Large intestine (tissue), 3 donors: ENCODE results near the gene ALDH1A1. TPM values are rescaled to one million over a fixed set of nuclear protein-coding genes. Genes with fewer than 3 reads are reported as not detected.

Experiments used
- DNase-seq, 2 donors: peaks; one replicate each; pipeline versions ENCODE4 v3.0.0 to v3.0.0-alpha.2; 2013
- H3K27ac ChIP-seq: one replicate; pipeline ENCODE4 v1.5.1; 2013; ENCODE audit warnings: low read length
- H3K27me3 ChIP-seq: 2 replicates; pipeline ENCODE4 v1.6.1; 2013; ENCODE audit warnings: low read length; ENCODE audit not compliant: control insufficient read depth, insufficient read depth
- H3K36me3 ChIP-seq: 2 replicates; pipeline ENCODE4 v1.6.1; 2013; ENCODE audit warnings: low read length; ENCODE audit not compliant: control insufficient read depth, insufficient read depth
- H3K4me1 ChIP-seq: one replicate; pipeline ENCODE4 v1.6.1; 2013; ENCODE audit warnings: low read length; ENCODE audit not compliant: control insufficient read depth, insufficient read depth
- H3K4me3 ChIP-seq: one replicate; pipeline ENCODE4 v1.5.1; 2013; ENCODE audit warnings: low read length
- H3K9me3 ChIP-seq: one replicate; pipeline ENCODE4 v1.6.1; 2013; ENCODE audit warnings: mild to moderate bottlenecking, low read depth, low read length, moderate library complexity; ENCODE audit not compliant: control insufficient read depth
- WGBS: methylation state at CpG from one replicate; pipeline ENCODE4 v1.1.5; 2013; ENCODE audit warnings: low lambda C conversion rate; ENCODE audit not compliant: insufficient coverage; 5-methylcytosine and 5-hydroxymethylcytosine counted together
- polyA plus RNA-seq: library from polyadenylated mRNA; unstranded; fragments of 120-200 nt; gene quantifications from one replicate; pipeline ENCODE4 v1.2.1, GENCODE V29; 2013

Gene ALDH1A1
- polyA plus RNA-seq, 1 donor = 181 TPM

- H3K4me1 ChIP-seq = peaks cover 8% of the 10 kb centered on the region
- WGBS = no CpG with 5 or more reads among the region's 1 CpG
- H3K36me3 ChIP-seq = no peaks in the 10 kb centered on the region
- no peak overlapping the region for H3K27ac ChIP-seq
- DNase-seq = no peak
- H3K9me3 ChIP-seq = no peaks in the 10 kb centered on the region
- no peaks in the 10 kb centered on the region for H3K27me3 ChIP-seq
- no peak overlapping the region for H3K4me3 ChIP-seq
These were observed 37.7 kb upstream of the ALDH1A1 start for GRCh38 chr9:72990397-72991182.

DNA sequence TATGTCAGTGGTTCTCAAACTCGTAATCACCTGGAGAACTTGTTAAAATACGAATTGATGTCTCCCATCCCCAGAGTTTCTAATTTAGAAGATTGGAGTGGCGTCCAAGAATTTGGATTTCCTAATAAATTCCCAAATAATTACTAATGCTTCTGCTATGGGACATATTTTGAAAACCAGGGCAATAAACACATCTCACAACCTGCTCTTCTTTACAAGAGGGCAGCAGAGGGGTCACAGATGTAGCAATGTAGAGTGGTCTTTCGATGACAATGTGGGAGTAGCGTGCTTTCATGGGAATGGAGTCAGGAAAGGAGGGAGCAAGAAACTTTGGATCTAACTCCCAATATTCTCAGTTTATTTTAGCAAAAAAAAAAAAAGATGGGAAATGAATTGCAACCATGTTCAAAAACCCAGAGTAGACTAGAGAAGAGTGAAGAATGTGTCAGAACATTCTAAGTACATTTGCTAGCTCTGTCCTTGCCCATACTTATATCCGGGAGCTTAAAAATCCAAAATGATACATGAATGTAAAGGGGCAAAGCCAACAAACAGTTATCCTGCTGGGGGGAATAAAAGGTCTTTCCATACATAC is 33.8 kb upstream of the ALDH1A1 start:
- H3K27me3 ChIP-seq = no peaks in the 10 kb centered on the region
- no peak overlapping the region for H3K4me3 ChIP-seq
- peaks cover 38% of the 10 kb centered on the region for H3K4me1 ChIP-seq
- no peaks in the 10 kb centered on the region for H3K9me3 ChIP-seq
- no peaks in the 10 kb centered on the region for H3K36me3 ChIP-seq
- H3K27ac ChIP-seq = no peak overlapping the region
- 96% methylated on average over 3 of the region's 6 CpGs for WGBS
- DNase-seq = no peak

DNA sequence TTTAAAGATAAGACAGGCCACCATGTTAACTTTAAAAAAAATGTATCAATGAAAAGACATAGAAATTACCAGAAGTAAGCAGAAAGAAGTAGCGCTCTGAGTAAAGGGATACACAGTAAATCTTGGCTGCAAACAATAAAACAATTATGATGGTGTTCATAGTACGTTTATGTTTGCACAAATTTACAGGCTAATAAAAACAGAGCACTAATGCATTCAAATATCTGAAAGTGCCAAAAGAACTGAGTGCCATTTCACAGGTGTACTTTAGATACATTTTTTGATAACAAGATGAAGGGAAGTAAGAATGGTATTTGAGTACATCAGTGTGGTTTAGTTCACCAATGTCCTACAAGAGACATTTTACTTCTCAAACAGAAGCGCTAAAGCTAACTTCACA is 32.9 kb upstream of the ALDH1A1 start:
- no peak overlapping the region for H3K27ac ChIP-seq
- H3K9me3 ChIP-seq = no peaks in the 10 kb centered on the region
- no peaks in the 10 kb centered on the region for H3K36me3 ChIP-seq
- peaks cover 38% of the 10 kb centered on the region for H3K4me1 ChIP-seq
- H3K4me3 ChIP-seq = no peak overlapping the region
- H3K27me3 ChIP-seq = no peaks in the 10 kb centered on the region
- WGBS = 52% methylated on average over 3 of the region's 3 CpGs
- DNase-seq = peak in 1 of 2 donors; percentile 43

GRCh38 chr9:72984991-72985390 is 32.1 kb upstream of the ALDH1A1 start:
- no peaks in the 10 kb centered on the region for H3K36me3 ChIP-seq
- peaks cover 38% of the 10 kb centered on the region for H3K4me1 ChIP-seq
- H3K9me3 ChIP-seq = no peaks in the 10 kb centered on the region
- H3K4me3 ChIP-seq = no peak overlapping the region
- no peak overlapping the region for H3K27ac ChIP-seq
- DNase-seq = no peak
- H3K27me3 ChIP-seq = no peaks in the 10 kb centered on the region
- WGBS = 100% methylated on average over 2 of the region's 3 CpGs

DNA sequence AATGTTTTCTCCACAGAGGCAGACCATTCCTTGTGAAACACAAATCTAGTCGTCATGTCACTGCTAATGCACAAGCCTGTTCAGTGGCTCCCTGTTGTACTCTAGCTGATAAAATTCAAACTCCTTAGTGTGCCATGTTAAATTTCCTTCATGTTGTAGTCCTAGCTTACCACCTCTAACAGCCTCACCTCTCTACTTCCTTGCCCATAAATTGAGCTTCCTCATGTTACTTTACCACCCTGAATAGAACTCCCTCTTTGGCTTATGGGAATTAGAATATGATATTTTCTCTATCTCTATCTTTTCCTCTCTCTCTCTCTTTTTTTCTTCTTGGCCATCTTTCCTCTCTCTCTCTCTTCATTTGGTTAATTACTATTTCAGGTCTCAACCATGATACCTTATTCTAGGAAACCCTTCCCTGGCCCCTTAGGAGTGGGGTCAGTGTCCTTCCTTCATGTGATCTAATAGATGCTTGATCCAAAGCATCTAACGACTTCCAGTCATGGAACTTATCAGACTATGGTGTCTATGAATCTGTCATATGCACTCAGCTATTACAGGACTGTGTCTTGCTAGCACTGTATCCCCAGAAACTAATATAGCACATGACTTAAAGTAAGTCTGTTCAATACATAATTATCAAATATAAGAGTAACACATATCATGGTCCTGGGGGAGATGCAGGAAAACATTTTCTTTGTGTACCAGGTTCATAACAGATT is 31.5 kb upstream of the ALDH1A1 start:
- no peaks in the 10 kb centered on the region for H3K27me3 ChIP-seq
- H3K9me3 ChIP-seq = no peaks in the 10 kb centered on the region
- DNase-seq = no peak
- H3K36me3 ChIP-seq = no peaks in the 10 kb centered on the region
- no peak overlapping the region for H3K4me3 ChIP-seq
- H3K27ac ChIP-seq = peak overlapping the region; percentile 69
- peaks cover 38% of the 10 kb centered on the region for H3K4me1 ChIP-seq
- WGBS = no CpG with 5 or more reads among the region's 2 CpGs

DNA sequence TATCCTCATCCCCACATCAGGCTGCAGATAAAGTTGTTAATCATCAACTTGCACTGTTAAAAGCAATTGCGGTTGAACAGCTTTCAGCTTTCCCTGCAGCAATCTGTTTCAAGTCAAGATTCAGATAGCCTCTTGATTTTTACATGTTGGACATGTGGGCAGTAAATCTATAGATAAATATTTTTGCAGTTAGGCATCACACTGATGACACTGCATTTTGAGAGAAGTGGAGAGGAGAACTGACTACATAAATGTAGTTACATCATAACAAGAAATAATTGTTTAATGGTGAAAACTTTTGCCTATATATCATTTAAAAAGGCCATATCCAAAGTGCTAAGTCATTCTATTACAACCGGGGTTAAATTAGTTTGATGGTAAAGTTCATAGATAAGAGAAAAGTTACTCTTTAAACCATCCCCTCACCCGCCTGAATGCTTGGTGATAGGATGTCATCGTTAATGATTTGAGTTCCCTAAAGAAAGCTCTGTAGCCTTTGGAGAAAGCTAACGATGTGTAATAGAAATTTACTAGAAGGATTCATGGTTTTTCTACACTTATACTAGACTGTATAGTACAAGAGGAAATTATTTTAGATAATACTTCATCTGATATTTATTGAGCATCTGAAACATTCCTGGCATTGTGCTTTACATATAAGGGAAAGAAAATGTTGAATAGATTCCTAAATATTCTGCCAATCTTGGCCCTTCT is 30.8 kb upstream of the ALDH1A1 start:
- Histone ChIP-seq H3K27me3 (no peaks in the 10 kb centered on the region), H3K4me1 (peaks cover 45% of the 10 kb centered on the region), H3K9me3 (no peaks in the 10 kb centered on the region), H3K27ac (peak overlapping the region; percentile 69), H3K36me3 (no peaks in the 10 kb centered on the region), H3K4me3 (no peak overlapping the region)
- DNase-seq = peak; percentile 67 to 91
- 17% methylated on average over 1 of the region's 5 CpGs for WGBS

GRCh38 chr9:72983056-72983455 is 30.2 kb upstream of the ALDH1A1 start:
- no peaks in the 10 kb centered on the region for H3K27me3 ChIP-seq
- peak overlapping the region; percentile 58 for H3K27ac ChIP-seq
- DNase-seq = peak in 1 of 2 donors; percentile 34
- no peaks in the 10 kb centered on the region for H3K36me3 ChIP-seq
- H3K4me1 ChIP-seq = peaks cover 45% of the 10 kb centered on the region
- H3K4me3 ChIP-seq = no peak overlapping the region
- H3K9me3 ChIP-seq = no peaks in the 10 kb centered on the region

GRCh38 chr9:72982146-72982799 is 29.4 kb upstream of the ALDH1A1 start:
- Histone ChIP-seq H3K9me3 (no peaks in the 10 kb centered on the region), H3K36me3 (no peaks in the 10 kb centered on the region), H3K27me3 (no peaks in the 10 kb centered on the region), H3K4me3 (no peak overlapping the region), H3K27ac (peak overlapping the region; percentile 58), H3K4me1 (peaks cover 45% of the 10 kb centered on the region)
- 80% methylated on average over 1 of the region's 5 CpGs for whole genome bisulfite sequencing
- no peak for DNase-seq

DNA sequence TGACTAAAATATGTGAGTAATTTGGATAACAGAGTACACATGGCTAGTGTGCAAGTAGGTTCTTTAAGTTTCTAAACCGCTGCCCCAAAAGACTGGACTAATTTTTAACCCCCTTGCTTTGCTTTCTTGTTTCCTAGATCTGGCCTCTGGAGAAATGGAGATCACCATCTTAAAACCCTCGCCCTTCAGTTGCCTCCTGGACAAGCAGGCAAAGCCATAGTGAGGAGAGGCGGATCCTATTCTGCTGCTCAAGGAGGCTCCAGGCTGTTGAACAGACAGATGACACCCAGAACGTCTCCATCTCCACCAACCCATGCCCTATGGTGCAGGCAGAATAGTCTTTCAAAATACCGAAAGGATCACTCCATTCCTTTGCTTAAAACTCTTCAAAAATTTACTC is 28.6 kb upstream of the ALDH1A1 start:
- 80% methylated on average over 1 of the region's 5 CpGs for WGBS
- H3K4me1 ChIP-seq = peaks cover 43% of the 10 kb centered on the region

More for the DNA sequence above, 28.6 kb upstream of the ALDH1A1 start:
- Histone ChIP-seq H3K9me3 (no peaks in the 10 kb centered on the region), H3K27ac (no peak overlapping the region), H3K4me3 (no peak overlapping the region), H3K36me3 (no peaks in the 10 kb centered on the region), H3K27me3 (no peaks in the 10 kb centered on the region)
- DNase-seq = no peak
